LNCaP clone FGC (cell line): ENCODE data around the gene INPP5D.

Source experiments
- DNase-seq: peaks from one replicate; pipeline ENCODE4 v3.0.0-alpha.2; 2011; ENCODE audit warnings: low read depth
- H3K4me3 ChIP-seq: 2 replicates; pipeline ENCODE4 v1.5.1; 2011; ENCODE audit warnings: mild to moderate bottlenecking, low read depth, low read length, control low read depth
- TF ChIP-seq, protein P1 (sequence below): IDR thresholded peaks from 2 replicates; pipeline ENCODE4 v1.5.1; 2012; ENCODE audit warnings: mild to moderate bottlenecking; ENCODE audit not compliant: control insufficient read depth, insufficient read depth; ENCODE audit errors: extremely low read depth

Gene INPP5D

DNA sequence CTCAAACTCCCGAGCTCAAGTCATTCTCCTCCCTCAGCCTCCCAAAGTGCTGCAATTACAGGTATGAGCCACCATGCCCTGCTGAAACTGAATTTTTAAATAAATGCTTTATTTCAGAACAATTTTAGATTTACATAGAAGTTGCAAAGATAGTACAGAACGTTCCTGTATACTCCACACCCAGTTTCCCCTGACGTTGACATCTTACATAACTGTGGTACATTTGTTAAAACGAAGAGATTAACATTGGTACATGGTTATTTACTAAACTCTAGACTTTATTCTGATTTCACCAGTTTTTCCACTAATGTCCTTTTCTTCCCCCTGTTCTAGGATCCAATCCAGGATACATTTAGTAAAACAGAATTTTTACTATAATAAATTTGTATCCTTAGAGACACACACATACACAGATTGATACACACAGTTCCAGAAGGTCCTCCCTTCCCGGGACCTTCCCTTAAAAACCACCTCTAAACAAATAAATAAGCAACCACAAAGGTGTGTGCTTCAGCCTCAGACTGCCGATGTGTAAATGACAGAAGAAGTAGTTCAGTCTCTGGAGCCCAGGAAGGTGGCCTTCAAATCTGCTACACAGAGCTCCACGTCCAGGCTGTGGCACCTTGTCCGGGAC, 20.8 kb upstream of the INPP5D start:
- no peak for DNase-seq
- TF ChIP-seq, protein P1, sequence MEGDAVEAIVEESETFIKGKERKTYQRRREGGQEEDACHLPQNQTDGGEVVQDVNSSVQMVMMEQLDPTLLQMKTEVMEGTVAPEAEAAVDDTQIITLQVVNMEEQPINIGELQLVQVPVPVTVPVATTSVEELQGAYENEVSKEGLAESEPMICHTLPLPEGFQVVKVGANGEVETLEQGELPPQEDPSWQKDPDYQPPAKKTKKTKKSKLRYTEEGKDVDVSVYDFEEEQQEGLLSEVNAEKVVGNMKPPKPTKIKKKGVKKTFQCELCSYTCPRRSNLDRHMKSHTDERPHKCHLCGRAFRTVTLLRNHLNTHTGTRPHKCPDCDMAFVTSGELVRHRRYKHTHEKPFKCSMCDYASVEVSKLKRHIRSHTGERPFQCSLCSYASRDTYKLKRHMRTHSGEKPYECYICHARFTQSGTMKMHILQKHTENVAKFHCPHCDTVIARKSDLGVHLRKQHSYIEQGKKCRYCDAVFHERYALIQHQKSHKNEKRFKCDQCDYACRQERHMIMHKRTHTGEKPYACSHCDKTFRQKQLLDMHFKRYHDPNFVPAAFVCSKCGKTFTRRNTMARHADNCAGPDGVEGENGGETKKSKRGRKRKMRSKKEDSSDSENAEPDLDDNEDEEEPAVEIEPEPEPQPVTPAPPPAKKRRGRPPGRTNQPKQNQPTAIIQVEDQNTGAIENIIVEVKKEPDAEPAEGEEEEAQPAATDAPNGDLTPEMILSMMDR, result no peak
- H3K4me3 ChIP-seq, result no peak overlapping the region

DNA sequence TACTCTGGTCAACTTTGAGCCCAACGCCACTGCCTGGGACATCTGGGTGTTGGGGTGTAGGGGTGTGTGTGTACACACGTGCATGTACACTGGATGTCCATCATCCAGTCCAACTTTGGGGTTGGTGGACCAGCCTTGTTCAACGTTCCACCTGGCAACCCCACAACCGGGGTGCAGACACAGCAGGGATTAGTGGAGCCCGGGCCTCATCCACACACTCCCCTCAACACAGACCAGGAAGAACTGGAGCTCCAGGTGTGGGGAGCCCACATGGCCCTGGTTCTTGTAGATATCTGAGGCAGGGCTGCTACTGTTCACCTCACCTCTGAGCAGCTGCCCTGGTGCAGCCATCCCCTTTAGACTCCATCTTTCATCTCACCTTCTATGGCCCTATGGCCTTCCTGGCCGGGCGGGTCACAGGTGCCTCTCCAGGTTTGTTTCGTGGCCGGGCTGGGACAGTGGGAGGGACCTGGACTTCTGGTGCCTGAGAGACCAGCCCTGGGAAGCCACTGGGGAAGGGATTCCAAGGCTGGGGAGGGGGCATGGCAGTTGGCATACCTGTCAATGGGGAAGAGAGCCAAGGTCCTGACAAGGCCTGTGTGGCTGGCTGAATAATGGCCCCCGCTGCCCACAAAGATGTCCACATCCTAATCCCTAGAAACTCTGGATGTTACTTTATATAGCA, 20.2 kb upstream of the INPP5D start:
- H3K4me3 ChIP-seq, result no peak overlapping the region
- no peak for DNase-seq
- TF ChIP-seq, protein P1, result no peak

DNA sequence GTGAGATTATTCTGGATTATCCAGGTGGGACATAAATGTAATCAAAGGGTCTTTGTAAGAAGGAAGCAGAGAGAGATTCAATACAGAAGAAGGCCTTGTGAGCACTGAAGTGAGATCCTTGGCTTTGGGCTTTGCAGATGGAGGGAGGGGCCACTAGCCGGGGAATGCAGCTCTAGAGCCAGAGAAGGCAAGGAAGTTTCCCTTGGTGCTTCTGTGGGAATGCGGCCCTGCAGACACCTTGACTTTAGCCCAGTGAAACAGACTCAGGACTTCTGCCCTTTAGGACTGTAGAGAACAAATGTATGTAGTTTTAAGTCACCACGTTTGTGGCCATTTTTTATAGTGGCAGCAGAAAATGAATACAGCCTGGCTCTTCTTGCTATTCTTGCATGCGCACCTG, 19.6 kb upstream of the INPP5D start:
- no peak overlapping the region for H3K4me3 ChIP-seq
- TF ChIP-seq, protein P1, result no peak
- DNase-seq, result no peak

DNA sequence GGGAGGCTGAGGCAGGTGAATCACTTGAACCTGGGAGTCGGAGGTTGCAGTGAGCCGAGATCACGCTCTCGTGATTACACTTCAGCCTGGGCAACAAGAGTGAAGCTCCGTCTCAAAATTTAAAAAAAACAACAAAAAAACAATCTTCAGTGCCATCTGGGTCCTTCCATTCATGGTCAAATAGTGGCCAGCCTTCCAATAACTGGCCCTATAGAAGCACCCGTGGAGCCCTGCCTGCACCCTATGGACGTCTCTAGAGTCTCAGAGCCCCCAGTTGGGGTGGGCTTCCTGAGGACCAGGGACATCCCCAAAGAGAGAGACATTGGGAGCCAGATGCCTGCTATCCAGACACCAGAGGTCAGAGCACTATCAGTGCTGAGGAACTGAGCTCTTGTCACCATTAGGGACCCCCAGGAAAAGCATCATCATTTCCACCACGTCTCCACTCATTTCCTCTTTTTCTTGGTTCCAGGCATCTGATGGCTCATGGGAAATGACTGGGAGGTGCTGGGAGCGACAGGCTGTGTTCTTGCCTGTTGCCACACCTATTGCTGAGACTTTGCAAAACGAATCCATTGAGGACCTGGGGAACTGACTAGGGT, 18.3 kb upstream of the INPP5D start:
- TF ChIP-seq, protein P1, result no peak
- no peak overlapping the region for H3K4me3 ChIP-seq
- DNase-seq, result no peak

DNA sequence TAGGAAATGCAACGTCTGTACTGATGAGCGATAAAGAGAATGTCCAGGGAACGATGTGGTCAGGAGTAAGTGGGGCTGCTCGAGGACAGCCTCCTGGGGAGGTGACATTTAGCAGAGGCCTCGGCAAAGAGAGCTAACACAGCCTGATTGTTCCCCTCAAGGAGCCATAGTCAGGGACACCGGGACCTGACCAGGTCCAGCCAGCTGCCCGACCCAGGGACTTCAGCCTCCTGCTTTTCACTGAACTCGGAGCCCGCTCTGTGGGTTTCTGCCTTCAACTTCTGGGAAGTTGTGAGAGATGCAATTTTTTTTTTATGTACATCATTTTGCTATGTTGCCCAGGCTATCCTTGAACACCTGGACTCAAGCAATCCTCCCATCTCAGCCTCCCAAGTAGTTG, 17.6 kb upstream of the INPP5D start:
- TF ChIP-seq, protein P1, result no peak
- no peak for DNase-seq

DNA sequence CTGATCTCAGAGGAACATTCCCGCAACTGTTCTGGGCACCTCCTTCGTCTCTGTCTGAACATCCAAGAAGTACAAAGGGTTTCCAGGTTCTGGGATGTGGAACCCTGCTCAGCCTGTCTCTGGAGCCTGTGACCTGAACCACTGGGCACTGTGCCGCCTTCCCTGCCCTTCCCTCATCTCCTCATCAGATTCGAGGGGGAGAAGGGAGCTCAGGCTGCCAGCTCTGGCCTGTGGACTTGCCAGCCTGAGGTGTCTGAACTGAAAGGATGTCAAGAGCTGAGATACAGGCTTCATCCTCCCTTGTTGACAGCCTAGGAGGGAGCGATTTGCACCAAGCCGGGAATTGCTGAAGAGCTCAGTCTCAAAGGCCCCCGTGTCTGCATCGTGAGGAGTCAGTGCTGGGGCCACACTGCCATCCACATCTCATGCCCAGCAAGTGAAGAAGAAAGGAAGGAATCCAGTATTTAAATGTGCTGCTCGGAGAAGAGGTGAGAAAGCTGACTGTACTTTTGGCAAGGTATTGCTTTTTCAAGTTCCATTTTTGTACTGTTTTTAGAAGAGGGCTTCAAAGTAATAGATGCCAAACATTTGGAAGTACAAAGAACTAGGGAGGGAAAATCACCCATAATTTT, 15.1 kb upstream of the INPP5D start:
- no peak overlapping the region for H3K4me3 ChIP-seq
- TF ChIP-seq, protein P1, result no peak
- DNase-seq, result no peak

More for the DNA sequence above, 17.6 kb upstream of the INPP5D start:
- H3K4me3 ChIP-seq, result no peak overlapping the region
